Upper lobe of left lung (tissue), 6 donors: ENCODE data around the gene ATAD2B. TPM values are rescaled to one million over a fixed set of nuclear protein-coding genes. Genes with fewer than 3 reads are reported as not detected.

ENCODE experiments used
- ATAC-seq, 2 donors: fragments of 200-7000 bp; cut with Tn5 transposase; one replicate each; pipeline ENCODE4 v1.9.1; 2022; ENCODE audit warnings: mild to moderate bottlenecking in 2 of 2, moderate library complexity in 2 of 2; ENCODE audit not compliant: low FRiP score in 2 of 2
- DNase-seq, 2 donors: peaks; one replicate each; pipeline ENCODE4 v3.0.0-alpha.2; 2019 to 2020
- H3K27ac ChIP-seq, 4 donors: fragments of 200-600 bp; sonication (generic); one replicate each; pipeline ENCODE4 v1.5.1; 2016 to 2019
- H3K27me3 ChIP-seq, 4 donors: fragments of 200-600 bp; sonication (generic); one replicate each; pipeline ENCODE4 v1.5.1; 2017 to 2019
- H3K36me3 ChIP-seq, 4 donors: fragments of 200-600 bp; sonication (generic); one replicate each; pipeline ENCODE4 v1.5.1; 2016 to 2019
- H3K4me1 ChIP-seq, 4 donors: fragments of 200-600 bp; sonication (generic); one replicate each; pipeline ENCODE4 v1.5.1; 2018 to 2019
- H3K4me3 ChIP-seq, 4 donors: fragments of 200-600 bp; sonication (generic); one replicate each; pipeline ENCODE4 v1.5.1; 2017 to 2019; ENCODE audit warnings: mild to moderate bottlenecking in 2 of 4, moderate library complexity in 1 of 4
- H3K9me3 ChIP-seq, 4 donors: fragments of 200-600 bp; sonication (generic); one replicate each; pipeline ENCODE4 v1.5.1; 2018 to 2019
- EP300 ChIP-seq, 4 donors: sonication (generic); formaldehyde crosslinking; IDR thresholded peaks; one replicate each; pipeline ENCODE4 v1.5.1; 2017; ENCODE audit warnings: antibody characterized with exemption in 4 of 4, control low read depth in 2 of 4
- POLR2A ChIP-seq, 4 donors: fragments of 450-650 bp; IDR thresholded peaks; one replicate each; pipeline ENCODE4 v1.5.1; 2016 to 2017; ENCODE audit warnings: antibody characterized with exemption in 4 of 4, mild to moderate bottlenecking in 2 of 4
- POLR2AphosphoS5 ChIP-seq, 2 donors: sonication (generic); formaldehyde crosslinking; IDR thresholded peaks; one replicate each; pipeline ENCODE4 v1.5.1; 2017; ENCODE audit warnings: antibody characterized with exemption in 2 of 2
- WGBS, 2 donors: methylation state at CpG; one replicate each; pipeline ENCODE4 v1.1.5; 2017 to 2018; 5-methylcytosine and 5-hydroxymethylcytosine counted together
- total RNA-seq, 6 donors: library from RNA; depleted of rRNA in 4 of 6; stranded (reverse); fragments of >200 nt in 4 of 6; gene quantifications; one replicate each; pipeline versions ENCODE4 v1.1.0 to v1.2.1, GENCODE V29; 2016 to 2021
- TF ChIP-seq, protein P1 (sequence below), 6 experiments: fragments of 450-650 bp in 4 of 6; fragments of 200-600 bp in 2 of 6; sonication (generic) in 2 of 6; IDR thresholded peaks; one replicate each; pipeline ENCODE4 v1.5.1; 2016 to 2019; ENCODE audit warnings: antibody characterized with exemption in 6 of 6
- donor health status: DM: no; HTN: no; CAD: no; lungs with moderate emphysema.
- donor health status: DM: no; HTN: yes; CAD: no; lungs with severe emphysema.

ATAD2B gene
- total RNA-seq, 6 donors from 2014 or later = 17.8 to 51.3 (median 25.3) TPM

DNA sequence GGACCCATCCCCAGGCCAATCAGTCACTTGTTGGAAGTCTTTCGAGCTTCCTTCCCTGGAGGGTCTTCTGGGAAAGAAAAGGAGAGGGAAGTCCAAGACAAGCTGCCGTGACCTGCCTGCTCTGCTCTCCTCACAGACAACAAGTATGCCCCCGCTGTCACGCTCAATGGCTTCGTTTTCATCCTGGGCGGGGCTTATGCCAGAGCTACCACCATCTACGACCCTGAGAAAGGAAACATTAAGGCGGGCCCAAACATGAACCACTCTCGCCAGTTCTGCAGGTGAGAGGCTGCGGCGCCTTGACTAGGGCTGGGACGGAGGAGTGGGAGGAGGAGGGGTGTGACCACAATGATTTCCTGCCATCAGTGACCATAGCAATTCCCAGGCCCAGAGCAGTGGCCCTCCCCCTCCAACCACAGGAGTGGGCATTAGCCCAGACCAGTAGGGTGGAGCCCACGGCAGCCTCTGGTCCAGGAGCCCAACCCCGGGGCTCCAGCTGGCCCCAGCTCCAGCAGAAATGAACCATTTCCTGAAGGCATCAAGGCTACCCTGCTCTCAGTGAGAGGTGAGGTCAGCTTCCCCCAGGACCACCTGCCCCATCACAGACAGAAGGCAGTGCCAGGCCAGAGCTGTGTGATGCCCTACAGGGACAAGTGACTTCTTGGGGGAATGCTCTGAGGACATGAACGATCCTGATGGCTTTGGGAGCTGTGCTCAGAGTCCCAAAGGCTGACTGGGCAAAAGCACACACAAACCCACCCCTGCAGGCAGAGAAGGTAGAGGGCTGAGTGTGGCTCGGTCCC lies 223.1 kb downstream of the ATAD2B start:
- H3K4me3 ChIP-seq = no peak overlapping the region
- WGBS, 2 donors = 89 to 91% methylated on average over 14 to 16 of the region's 16 CpGs
- H3K27ac ChIP-seq = no peak overlapping the region
- H3K27me3 ChIP-seq = no peaks in the 10 kb centered on the region
- no peaks in the 10 kb centered on the region for H3K9me3 ChIP-seq
- TF ChIP-seq, protein P1, sequence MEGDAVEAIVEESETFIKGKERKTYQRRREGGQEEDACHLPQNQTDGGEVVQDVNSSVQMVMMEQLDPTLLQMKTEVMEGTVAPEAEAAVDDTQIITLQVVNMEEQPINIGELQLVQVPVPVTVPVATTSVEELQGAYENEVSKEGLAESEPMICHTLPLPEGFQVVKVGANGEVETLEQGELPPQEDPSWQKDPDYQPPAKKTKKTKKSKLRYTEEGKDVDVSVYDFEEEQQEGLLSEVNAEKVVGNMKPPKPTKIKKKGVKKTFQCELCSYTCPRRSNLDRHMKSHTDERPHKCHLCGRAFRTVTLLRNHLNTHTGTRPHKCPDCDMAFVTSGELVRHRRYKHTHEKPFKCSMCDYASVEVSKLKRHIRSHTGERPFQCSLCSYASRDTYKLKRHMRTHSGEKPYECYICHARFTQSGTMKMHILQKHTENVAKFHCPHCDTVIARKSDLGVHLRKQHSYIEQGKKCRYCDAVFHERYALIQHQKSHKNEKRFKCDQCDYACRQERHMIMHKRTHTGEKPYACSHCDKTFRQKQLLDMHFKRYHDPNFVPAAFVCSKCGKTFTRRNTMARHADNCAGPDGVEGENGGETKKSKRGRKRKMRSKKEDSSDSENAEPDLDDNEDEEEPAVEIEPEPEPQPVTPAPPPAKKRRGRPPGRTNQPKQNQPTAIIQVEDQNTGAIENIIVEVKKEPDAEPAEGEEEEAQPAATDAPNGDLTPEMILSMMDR (IDR thresholded peaks at IDR 0.05) = no peak
- no peak for TF ChIP-seq POLR2AphosphoS5 (IDR thresholded peaks at IDR 0.05)
- no peak for TF ChIP-seq EP300 (IDR thresholded peaks at IDR 0.05)
- TF ChIP-seq POLR2A (IDR thresholded peaks at IDR 0.05) = no peak
- peak in 1 of 2 donors; percentile 26 for ATAC-seq
- peaks cover 0 to 25% (median 19%) of the 10 kb centered on the region in 4 donors for H3K36me3 ChIP-seq
- H3K4me1 ChIP-seq = peaks cover 0 to 6% (median 2%) of the 10 kb centered on the region in 4 donors
- DNase-seq = peak in 1 of 2 donors; percentile 15

DNA sequence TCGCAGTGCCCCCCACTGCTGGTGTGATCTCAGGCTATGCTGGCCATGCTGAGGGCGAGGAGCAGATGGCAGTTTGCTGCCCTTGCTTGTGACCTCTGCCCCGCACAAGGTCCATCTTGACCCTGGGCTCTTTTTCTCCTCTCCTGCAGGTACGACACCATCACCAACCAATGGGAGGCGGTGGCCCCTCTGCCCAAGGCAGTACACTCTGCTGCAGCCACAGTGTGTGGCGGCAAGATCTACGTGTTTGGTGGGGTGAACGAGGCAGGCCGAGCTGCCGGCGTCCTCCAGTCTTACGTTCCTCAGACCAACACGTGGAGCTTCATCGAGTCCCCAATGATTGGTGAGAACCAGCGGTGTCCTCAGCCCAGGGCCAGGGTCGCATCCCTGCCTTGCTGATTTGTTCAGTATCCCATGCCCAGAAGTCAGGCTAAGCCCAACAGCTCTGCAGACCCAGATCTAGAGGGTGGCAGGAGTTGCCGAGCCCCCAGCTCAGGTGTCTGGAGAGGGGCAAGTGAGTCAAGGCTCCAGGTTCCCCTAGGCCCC lies 223.8 kb downstream of the ATAD2B start:
- peaks cover 0 to 9% (median 5%) of the 10 kb centered on the region in 4 donors for H3K4me1 ChIP-seq
- H3K36me3 ChIP-seq = peaks cover 0 to 22% (median 19%) of the 10 kb centered on the region in 4 donors
- peak in 1 of 2 donors; percentile 18 for DNase-seq
- no peaks in the 10 kb centered on the region for H3K9me3 ChIP-seq
- ATAC-seq = no peak
- no peak for TF ChIP-seq EP300 (IDR thresholded peaks at IDR 0.05)
- no peak for TF ChIP-seq POLR2AphosphoS5 (IDR thresholded peaks at IDR 0.05)
- WGBS, 2 donors = 91 to 93% methylated on average over 10 to 16 of the region's 17 CpGs
- H3K27ac ChIP-seq = no peak overlapping the region
- H3K27me3 ChIP-seq = no peaks in the 10 kb centered on the region
- H3K4me3 ChIP-seq = no peak overlapping the region

DNA sequence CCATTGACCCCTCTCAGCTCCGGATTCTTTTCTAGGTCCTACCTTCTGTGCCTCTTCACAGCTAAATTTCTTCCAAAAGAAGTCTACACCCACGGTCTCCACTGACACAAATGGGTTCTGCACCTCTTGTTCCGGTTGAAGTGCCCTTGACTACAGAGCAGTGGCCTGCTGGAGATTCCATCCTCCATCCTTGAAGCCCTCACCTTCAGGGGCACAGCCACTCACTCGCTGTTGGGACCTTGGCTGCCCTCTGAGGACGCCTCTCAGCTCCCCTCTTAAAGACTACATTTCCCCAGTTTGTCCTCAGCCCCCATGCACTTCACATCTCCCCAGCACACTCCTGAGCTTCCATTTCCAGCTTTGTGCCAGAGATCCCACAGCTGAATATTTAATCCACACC lies 226.3 kb downstream of the ATAD2B start:
- no peak for TF ChIP-seq POLR2AphosphoS5 (IDR thresholded peaks at IDR 0.05)
- Histone ChIP-seq H3K9me3 (no peaks in the 10 kb centered on the region), H3K27ac (no peak overlapping the region), H3K36me3 (peaks cover 0 to 19% (median 14%) of the 10 kb centered on the region in 4 donors), H3K27me3 (no peaks in the 10 kb centered on the region), H3K4me1 (peaks cover 0 to 9% (median 8%) of the 10 kb centered on the region in 4 donors), H3K4me3 (no peak overlapping the region)
- no peak for ATAC-seq
- 66 to 78% methylated on average over 5 of the region's 5 CpGs for WGBS, 2 donors
- DNase-seq = peak in 1 of 2 donors; percentile 18

DNA sequence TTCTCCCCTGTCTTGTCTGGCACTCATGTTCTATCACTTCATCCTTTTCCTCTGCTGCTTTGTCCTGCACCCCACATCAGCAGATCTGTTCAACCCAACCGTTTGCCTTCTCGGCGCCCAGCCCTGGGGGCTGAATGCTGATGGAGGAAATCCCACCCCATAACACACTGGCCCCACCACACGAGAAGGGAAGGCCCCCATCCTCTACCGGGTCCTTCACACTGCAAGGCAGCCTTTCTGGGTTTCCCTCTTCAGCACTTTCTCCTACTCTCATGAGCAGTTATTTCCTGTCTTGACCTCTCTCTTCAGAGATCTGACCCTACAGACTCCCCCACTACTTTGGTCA lies 227.4 kb downstream of the ATAD2B start:
- Histone ChIP-seq H3K4me1 (peaks cover 0 to 9% (median 8%) of the 10 kb centered on the region in 4 donors), H3K9me3 (no peaks in the 10 kb centered on the region), H3K4me3 (no peak overlapping the region), H3K27ac (peak overlapping the region in 1 of 4 donors; percentile 23), H3K27me3 (no peaks in the 10 kb centered on the region), H3K36me3 (peaks cover 0 to 17% (median 14%) of the 10 kb centered on the region in 4 donors)
- ATAC-seq (no peak), DNase-seq (peak; percentile 10 to 15)
- whole genome bisulfite sequencing, 2 donors = 81 to 95% methylated on average over 5 of the region's 5 CpGs
- TF ChIP-seq POLR2A (IDR thresholded peaks at IDR 0.05) (no peak), EP300 (IDR thresholded peaks at IDR 0.05) (no peak), POLR2AphosphoS5 (IDR thresholded peaks at IDR 0.05) (no peak)
- TF ChIP-seq, protein P1 (IDR thresholded peaks at IDR 0.05) = no peak

DNA sequence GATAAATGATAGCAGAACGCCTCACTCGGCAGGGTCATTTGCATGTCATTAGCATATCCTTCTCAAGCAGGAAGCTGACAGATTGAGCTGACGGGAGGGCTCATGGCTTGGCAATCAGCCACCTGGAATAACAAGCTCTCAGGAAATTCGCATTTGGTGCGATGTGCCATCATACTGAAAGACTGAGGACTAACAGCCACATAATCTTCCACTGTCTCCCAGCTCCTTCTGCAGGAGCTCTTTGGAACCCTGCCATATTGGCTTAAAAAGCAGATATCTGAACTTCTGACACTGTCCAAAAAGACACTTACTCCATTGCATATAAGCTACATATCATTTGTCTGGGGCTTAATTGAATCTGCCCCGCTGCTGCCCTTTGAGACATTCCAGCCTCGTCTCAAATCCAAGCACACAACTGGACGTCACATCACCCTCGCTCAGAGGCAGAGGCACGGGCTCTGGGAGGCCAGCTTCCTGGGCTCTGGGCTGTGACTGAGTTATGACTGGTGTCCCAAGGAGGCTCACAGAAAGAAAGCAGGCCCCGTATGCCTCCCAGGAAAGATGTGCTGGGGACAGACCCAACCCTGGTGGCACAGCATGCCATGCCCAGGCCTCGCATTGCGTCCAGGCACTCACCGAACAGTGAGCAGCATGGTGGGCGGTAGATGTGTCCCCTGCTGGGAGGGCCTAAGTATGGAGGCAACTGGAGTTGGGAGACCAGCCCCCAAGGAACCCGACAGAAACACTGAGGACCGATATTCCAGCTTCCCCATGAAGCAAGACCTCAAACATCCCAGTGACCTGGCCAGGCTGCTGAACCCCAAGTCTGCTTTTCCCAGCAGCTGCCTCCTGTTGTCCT lies 228.0 kb downstream of the ATAD2B start:
- no peaks in the 10 kb centered on the region for H3K9me3 ChIP-seq
- peaks cover 0 to 17% (median 14%) of the 10 kb centered on the region in 4 donors for H3K36me3 ChIP-seq
- 82% methylated on average over 5 to 17 of the region's 17 CpGs for WGBS, 2 donors
- TF ChIP-seq POLR2AphosphoS5 (IDR thresholded peaks at IDR 0.05) = no peak
- TF ChIP-seq, protein P1 (IDR thresholded peaks at IDR 0.05) = no peak
- no peak for TF ChIP-seq POLR2A (IDR thresholded peaks at IDR 0.05)
- TF ChIP-seq EP300 (IDR thresholded peaks at IDR 0.05) = no peak
- ATAC-seq (no peak), DNase-seq (peak; percentile 18 to 32)
- H3K27ac ChIP-seq = peak overlapping the region in 1 of 4 donors; percentile 23
- H3K4me3 ChIP-seq = no peak overlapping the region
- H3K27me3 ChIP-seq = no peaks in the 10 kb centered on the region
- H3K4me1 ChIP-seq = peaks cover 0 to 9% (median 8%) of the 10 kb centered on the region in 4 donors

Other genes starting within 250 kb of the ATAD2B start
- 10 to 100 TPM in 3 of 6 donors, 1 to 10 TPM in 3; 6.3 to 16.8 (median 10.5) TPM for gene UBXN2A, start 13.3 kb upstream of the ATAD2B start, total RNA-seq
- 1 to 10 TPM in 1 of 6 donors, under 1 TPM in 4, not detected in 1; 0.40 to 1.8 (median 0.76) TPM for gene MFSD2B, start 83.0 kb upstream of the ATAD2B start, total RNA-seq
- 10 to 100 TPM in 1 of 6 donors, 1 to 10 TPM in 5; 1.0 to 10.6 (median 4.6) TPM for gene WDCP, start 120.3 kb upstream of the ATAD2B start, total RNA-seq
- 10 to 100 TPM in 5 of 6 donors, 1 to 10 TPM in 1; 7.3 to 27.3 (median 15.0) TPM for gene FKBP1B, start 122.6 kb upstream of the ATAD2B start, total RNA-seq
- 10 to 100 TPM; 38.8 to 93.7 (median 64.7) TPM for gene SF3B6, start 149.2 kb upstream of the ATAD2B start, total RNA-seq
- gene TP53I3, start 157.7 kb upstream of the ATAD2B start, total RNA-seq = 100 to 1,000 TPM in 1 of 6 donors, 10 to 100 TPM in 5; 27.0 to 110 (median 69.6) TPM
- gene PFN4, start 196.2 kb upstream of the ATAD2B start, total RNA-seq = under 1 TPM in 2 of 6 donors, not detected in 4; 0.54 TPM
- 10 to 100 TPM; 15.5 to 28.3 (median 22.8) TPM for gene FAM228B, start 196.3 kb upstream of the ATAD2B start, total RNA-seq
- gene FAM228A, start 247.9 kb upstream of the ATAD2B start, total RNA-seq = 1 to 10 TPM in 4 of 6 donors, under 1 TPM in 2; 0.17 to 3.1 (median 1.6) TPM